Measurements from ENCODE around the gene RANBP2.
"Not testable (repeated sequence)": the region's sequence is repeated elsewhere in the genome, so short reads cannot be mapped to it uniquely, and the experiment has no call there.

DNA sequence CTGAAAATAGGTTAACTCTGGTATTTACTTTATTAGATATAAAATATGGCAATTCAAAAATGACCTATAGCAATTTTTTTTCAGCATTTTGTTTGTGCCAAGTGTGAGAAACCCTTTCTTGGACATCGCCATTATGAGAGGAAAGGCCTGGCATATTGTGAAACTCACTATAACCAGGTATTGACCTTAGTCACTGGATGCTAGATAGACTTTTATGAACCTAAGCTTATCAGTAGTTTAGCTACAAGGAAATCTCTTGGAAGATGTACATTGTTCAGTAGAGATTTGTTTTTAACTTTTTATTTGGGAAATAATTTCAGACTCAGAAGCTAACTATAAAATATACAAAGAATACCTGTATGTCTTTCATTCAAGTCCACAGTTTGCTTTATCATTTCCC lies 42.8 kb upstream of the RANBP2 start:
- TF ChIP-seq, protein P1, sequence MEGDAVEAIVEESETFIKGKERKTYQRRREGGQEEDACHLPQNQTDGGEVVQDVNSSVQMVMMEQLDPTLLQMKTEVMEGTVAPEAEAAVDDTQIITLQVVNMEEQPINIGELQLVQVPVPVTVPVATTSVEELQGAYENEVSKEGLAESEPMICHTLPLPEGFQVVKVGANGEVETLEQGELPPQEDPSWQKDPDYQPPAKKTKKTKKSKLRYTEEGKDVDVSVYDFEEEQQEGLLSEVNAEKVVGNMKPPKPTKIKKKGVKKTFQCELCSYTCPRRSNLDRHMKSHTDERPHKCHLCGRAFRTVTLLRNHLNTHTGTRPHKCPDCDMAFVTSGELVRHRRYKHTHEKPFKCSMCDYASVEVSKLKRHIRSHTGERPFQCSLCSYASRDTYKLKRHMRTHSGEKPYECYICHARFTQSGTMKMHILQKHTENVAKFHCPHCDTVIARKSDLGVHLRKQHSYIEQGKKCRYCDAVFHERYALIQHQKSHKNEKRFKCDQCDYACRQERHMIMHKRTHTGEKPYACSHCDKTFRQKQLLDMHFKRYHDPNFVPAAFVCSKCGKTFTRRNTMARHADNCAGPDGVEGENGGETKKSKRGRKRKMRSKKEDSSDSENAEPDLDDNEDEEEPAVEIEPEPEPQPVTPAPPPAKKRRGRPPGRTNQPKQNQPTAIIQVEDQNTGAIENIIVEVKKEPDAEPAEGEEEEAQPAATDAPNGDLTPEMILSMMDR (IDR thresholded peaks at IDR 0.05; ENCODE audit: low read depth, low read length), result not testable (repeated sequence)
- TF ChIP-seq EZH2phosphoT487 (IDR thresholded peaks at IDR 0.05; ENCODE audit: low read depth), result not testable (repeated sequence)

Data from OCI-LY3 (cell line).